Large intestine (tissue), 3 donors: ENCODE measurements around the gene PDGFC. TPM values are rescaled to one million over a fixed set of nuclear protein-coding genes. Genes with fewer than 3 reads are reported as not detected.
A peak's percentile ranks its signal among the peaks of the same experiment; 100 is the strongest.
"Not testable (repeated sequence)": the region's sequence is repeated elsewhere in the genome, so short reads cannot be mapped to it uniquely, and the experiment has no call there.

Experiments used
- DNase-seq, 2 donors: peaks; one replicate each; pipeline versions ENCODE4 v3.0.0 to v3.0.0-alpha.2; 2013
- H3K27ac ChIP-seq: one replicate; pipeline ENCODE4 v1.5.1; 2013; ENCODE audit warnings: low read length
- H3K27me3 ChIP-seq: 2 replicates; pipeline ENCODE4 v1.6.1; 2013; ENCODE audit warnings: low read length; ENCODE audit not compliant: control insufficient read depth, insufficient read depth
- H3K36me3 ChIP-seq: 2 replicates; pipeline ENCODE4 v1.6.1; 2013; ENCODE audit warnings: low read length; ENCODE audit not compliant: control insufficient read depth, insufficient read depth
- H3K4me1 ChIP-seq: one replicate; pipeline ENCODE4 v1.6.1; 2013; ENCODE audit warnings: low read length; ENCODE audit not compliant: control insufficient read depth, insufficient read depth
- H3K4me3 ChIP-seq: one replicate; pipeline ENCODE4 v1.5.1; 2013; ENCODE audit warnings: low read length
- H3K9me3 ChIP-seq: one replicate; pipeline ENCODE4 v1.6.1; 2013; ENCODE audit warnings: mild to moderate bottlenecking, low read depth, low read length, moderate library complexity; ENCODE audit not compliant: control insufficient read depth
- WGBS: methylation state at CpG from one replicate; pipeline ENCODE4 v1.1.5; 2013; ENCODE audit warnings: low lambda C conversion rate; ENCODE audit not compliant: insufficient coverage; 5-methylcytosine and 5-hydroxymethylcytosine counted together
- polyA plus RNA-seq: library from polyadenylated mRNA; unstranded; fragments of 120-200 nt; gene quantifications from one replicate; pipeline ENCODE4 v1.2.1, GENCODE V29; 2013

The PDGFC gene
- polyA plus RNA-seq, 1 donor = 23.5 TPM

DNA sequence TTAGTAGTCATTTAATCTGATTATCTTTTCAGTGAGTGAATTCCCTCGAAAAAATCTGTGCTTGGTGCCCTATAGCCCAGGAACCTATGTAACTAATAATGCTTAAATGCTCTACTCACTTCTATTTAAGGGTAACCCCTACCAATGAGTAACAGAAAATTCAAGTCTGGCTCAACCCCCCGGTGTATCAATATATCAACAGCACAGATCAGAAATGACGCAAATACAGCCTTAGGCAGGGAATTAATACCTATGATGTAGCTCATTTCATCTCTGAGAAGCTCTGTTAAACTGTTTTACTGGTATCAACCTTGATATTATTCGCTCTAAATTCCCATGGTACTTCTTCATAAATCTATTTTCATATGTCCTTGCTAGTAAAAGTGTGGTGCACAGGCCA is 28.6 kb downstream of the PDGFC start:
- H3K36me3 ChIP-seq = no peaks in the 10 kb centered on the region
- H3K27ac ChIP-seq = no peak overlapping the region
- DNase-seq = no peak
- H3K9me3 ChIP-seq = no peaks in the 10 kb centered on the region
- WGBS = no CpG with 5 or more reads among the region's 4 CpGs
- H3K4me1 ChIP-seq = no peaks in the 10 kb centered on the region
- no peak overlapping the region for H3K4me3 ChIP-seq
- H3K27me3 ChIP-seq = no peaks in the 10 kb centered on the region

GRCh38 chr4:156941940-156942548 is 29.6 kb downstream of the PDGFC start:
- Histone ChIP-seq H3K27ac (peak overlapping the region; percentile 52), H3K4me3 (no peak overlapping the region), H3K4me1 (no peaks in the 10 kb centered on the region), H3K27me3 (no peaks in the 10 kb centered on the region), H3K9me3 (no peaks in the 10 kb centered on the region), H3K36me3 (no peaks in the 10 kb centered on the region)
- DNase-seq = peak; percentile 57 to 71
- 0% methylated on average over 2 of the region's 7 CpGs for WGBS

DNA sequence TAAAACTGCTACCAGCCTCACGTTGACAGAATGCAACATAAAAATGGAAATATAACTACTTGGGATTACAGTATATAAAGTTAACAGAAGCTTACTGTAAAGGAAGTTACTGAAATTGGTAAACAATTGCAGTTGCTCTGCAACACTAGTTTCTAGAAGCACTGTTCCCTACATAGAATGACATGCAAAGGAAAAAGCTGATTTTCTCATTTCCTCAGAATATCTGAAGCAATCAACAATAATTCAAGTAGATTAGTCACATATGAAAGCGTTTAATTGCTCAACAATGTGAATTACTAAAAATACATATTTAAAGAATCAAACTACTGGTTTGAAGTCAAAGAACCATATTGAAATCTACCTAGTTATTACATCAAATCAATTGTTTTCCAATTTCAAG is 31.8 kb downstream of the PDGFC start:
- no peak overlapping the region for H3K4me3 ChIP-seq
- no peaks in the 10 kb centered on the region for H3K36me3 ChIP-seq
- no peak overlapping the region for H3K27ac ChIP-seq
- H3K4me1 ChIP-seq = no peaks in the 10 kb centered on the region
- H3K27me3 ChIP-seq = no peaks in the 10 kb centered on the region
- 100% methylated on average over 1 of the region's 2 CpGs for WGBS
- peaks cover 3% of the 10 kb centered on the region for H3K9me3 ChIP-seq
- DNase-seq = no peak

DNA sequence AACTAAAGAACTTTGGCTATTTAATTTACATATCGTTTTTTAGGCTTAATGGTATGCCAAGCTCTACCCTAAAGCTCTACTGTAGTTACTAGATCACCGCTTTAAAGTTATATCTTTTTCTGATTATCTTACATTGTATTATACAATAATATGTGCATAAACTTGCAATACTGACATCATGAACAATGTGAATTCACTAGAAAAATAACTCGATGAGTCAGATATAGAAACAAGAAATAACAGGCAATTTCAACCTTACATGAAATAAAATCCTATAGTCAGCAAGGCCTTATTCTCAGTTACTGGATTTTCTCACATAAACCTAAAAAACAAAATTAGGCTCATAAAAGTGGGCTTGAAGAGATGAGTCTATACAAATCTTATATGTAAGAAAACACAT is 32.5 kb downstream of the PDGFC start:
- no peaks in the 10 kb centered on the region for H3K4me1 ChIP-seq
- no peak overlapping the region for H3K27ac ChIP-seq

GRCh38 chr4:156934259-156934635 is 37.4 kb downstream of the PDGFC start:
- no peak for DNase-seq
- Histone ChIP-seq H3K36me3 (no peaks in the 10 kb centered on the region), H3K27ac (no peak overlapping the region), H3K9me3 (peaks cover 6% of the 10 kb centered on the region), H3K4me3 (no peak overlapping the region), H3K4me1 (no peaks in the 10 kb centered on the region), H3K27me3 (no peaks in the 10 kb centered on the region)
- WGBS = 75% methylated on average over 1 of the region's 2 CpGs

More for the DNA sequence above, 32.5 kb downstream of the PDGFC start:
- Histone ChIP-seq H3K9me3 (peaks cover 3% of the 10 kb centered on the region), H3K4me3 (no peak overlapping the region), H3K27me3 (no peaks in the 10 kb centered on the region), H3K36me3 (no peaks in the 10 kb centered on the region)
- no peak for DNase-seq
- no CpG with 5 or more reads among the region's 3 CpGs for WGBS

- WGBS = 58% methylated on average over 4 of the region's 5 CpGs
- Histone ChIP-seq H3K36me3 (no peaks in the 10 kb centered on the region), H3K4me1 (no peaks in the 10 kb centered on the region), H3K27me3 (no peaks in the 10 kb centered on the region), H3K9me3 (peaks cover 6% of the 10 kb centered on the region), H3K4me3 (no peak overlapping the region), H3K27ac (no peak overlapping the region)
- DNase-seq = peak; percentile 28 to 69
These were observed 37.9 kb downstream of the PDGFC start for GRCh38 chr4:156933633-156934258.

DNA sequence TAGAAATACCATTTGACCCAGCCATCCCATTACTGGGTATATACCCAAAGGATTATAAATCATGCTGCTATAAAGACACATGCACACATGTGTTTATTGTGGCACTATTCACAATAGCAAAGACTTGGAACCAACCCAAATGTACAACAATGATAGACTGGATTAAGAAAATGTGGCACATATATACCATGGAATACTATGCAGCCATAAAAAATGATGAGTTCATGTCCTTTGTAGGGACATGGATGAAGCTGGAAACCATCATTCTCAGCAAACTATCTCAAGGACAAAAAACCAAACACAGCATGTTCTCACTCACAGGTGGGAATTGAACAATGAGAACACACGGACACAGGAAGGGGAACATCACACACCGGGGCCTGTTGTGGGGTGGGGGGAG is 39.2 kb downstream of the PDGFC start:
- DNase-seq, H3K4me1 ChIP-seq, H3K4me3 ChIP-seq, H3K27me3 ChIP-seq, H3K27ac ChIP-seq, H3K36me3 ChIP-seq, H3K9me3 ChIP-seq: not testable (repeated sequence)
- no CpG with 5 or more reads among the region's 2 CpGs for WGBS

DNA sequence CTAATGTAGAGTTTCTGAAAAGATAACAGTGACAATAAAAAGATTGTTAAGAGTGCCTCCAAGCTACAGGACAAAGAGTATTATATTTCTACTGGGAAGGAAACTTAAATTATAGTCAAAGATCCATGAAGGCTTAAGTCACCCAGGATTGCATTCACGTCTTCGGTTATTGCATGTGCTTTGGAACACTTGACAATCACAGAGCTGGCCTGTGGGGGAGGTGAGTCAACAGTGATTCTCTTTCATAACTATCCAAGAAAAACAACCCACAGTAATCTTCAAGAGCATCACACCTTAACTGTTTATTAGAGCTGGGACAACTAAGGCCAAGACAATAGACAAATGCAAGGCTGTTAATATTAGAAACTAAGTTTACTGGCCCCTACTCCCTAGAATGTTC is 40.3 kb downstream of the PDGFC start:
- Histone ChIP-seq H3K9me3 (peaks cover 6% of the 10 kb centered on the region), H3K27ac (no peak overlapping the region), H3K4me1 (no peaks in the 10 kb centered on the region), H3K27me3 (no peaks in the 10 kb centered on the region), H3K36me3 (no peaks in the 10 kb centered on the region), H3K4me3 (no peak overlapping the region)
- peak in 1 of 2 donors; percentile 31 for DNase-seq
- WGBS = no CpG with 5 or more reads among the region's 2 CpGs

GRCh38 chr4:156929386-156930105 is 42.1 kb downstream of the PDGFC start:
- no peak for DNase-seq
- Histone ChIP-seq H3K27me3 (no peaks in the 10 kb centered on the region), H3K4me1 (no peaks in the 10 kb centered on the region), H3K36me3 (no peaks in the 10 kb centered on the region), H3K9me3 (peaks cover 3% of the 10 kb centered on the region), H3K27ac (no peak overlapping the region), H3K4me3 (no peak overlapping the region)
- WGBS = 95% methylated on average over 2 of the region's 3 CpGs

GRCh38 chr4:156924774-156925315 is 46.8 kb downstream of the PDGFC start:
- no peaks in the 10 kb centered on the region for H3K27me3 ChIP-seq
- DNase-seq = no peak
- no peak overlapping the region for H3K27ac ChIP-seq

More at GRCh38 chr4:156924774-156925315, 46.8 kb downstream of the PDGFC start:
- no peaks in the 10 kb centered on the region for H3K36me3 ChIP-seq
- H3K4me3 ChIP-seq = no peak overlapping the region
- no peaks in the 10 kb centered on the region for H3K4me1 ChIP-seq
- no peaks in the 10 kb centered on the region for H3K9me3 ChIP-seq
